Liver (tissue), 3 donors: ENCODE data around the gene HDLBP.

Source experiments
- CTCF ChIP-seq: fragments of 150-350 bp; IDR thresholded peaks from 2 replicates; pipeline ENCODE4 v1.5.1; 2017; ENCODE audit warnings: improper control_type of control experiment, low read depth, low read length; ENCODE audit not compliant: missing input control
- EGR1 ChIP-seq, 2 donors: IDR thresholded peaks; 2 replicates each; pipeline ENCODE4 v1.6.1; 2016 to 2018; ENCODE audit warnings: antibody characterized with exemption in 2 of 2, low read depth in 2 of 2
- RAD21 ChIP-seq, 2 donors: IDR thresholded peaks; 2 replicates each; pipeline ENCODE4 v1.6.1; 2016; ENCODE audit warnings: antibody characterized with exemption in 2 of 2, mild to moderate bottlenecking in 2 of 2
- YY1 ChIP-seq: IDR thresholded peaks from 2 replicates; pipeline ENCODE4 v1.6.1; 2016; ENCODE audit warnings: antibody characterized with exemption, mild to moderate bottlenecking
- TF ChIP-seq, protein P1 (sequence below): IDR thresholded peaks from 2 replicates; pipeline ENCODE4 v1.6.1; 2016; ENCODE audit warnings: antibody characterized with exemption
- TF ChIP-seq, protein P2 (sequence below): IDR thresholded peaks from 2 replicates; pipeline ENCODE4 v1.6.1; 2016; ENCODE audit warnings: antibody characterized with exemption
- donor health status: healthy.
- donor health status: healthy.

GRCh38 chr2:241357531-241357930, 42.1 kb upstream of the HDLBP start:
- TF ChIP-seq CTCF, result no peak
- TF ChIP-seq, protein P1, sequence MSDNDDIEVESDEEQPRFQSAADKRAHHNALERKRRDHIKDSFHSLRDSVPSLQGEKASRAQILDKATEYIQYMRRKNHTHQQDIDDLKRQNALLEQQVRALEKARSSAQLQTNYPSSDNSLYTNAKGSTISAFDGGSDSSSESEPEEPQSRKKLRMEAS, result no peak
- no peak for TF ChIP-seq RAD21 (IDR thresholded peaks at IDR 0.05)
- no peak for TF ChIP-seq EGR1 (IDR thresholded peaks at IDR 0.05; ENCODE audit: low read depth in 2 of 2)
- TF ChIP-seq, protein P2, sequence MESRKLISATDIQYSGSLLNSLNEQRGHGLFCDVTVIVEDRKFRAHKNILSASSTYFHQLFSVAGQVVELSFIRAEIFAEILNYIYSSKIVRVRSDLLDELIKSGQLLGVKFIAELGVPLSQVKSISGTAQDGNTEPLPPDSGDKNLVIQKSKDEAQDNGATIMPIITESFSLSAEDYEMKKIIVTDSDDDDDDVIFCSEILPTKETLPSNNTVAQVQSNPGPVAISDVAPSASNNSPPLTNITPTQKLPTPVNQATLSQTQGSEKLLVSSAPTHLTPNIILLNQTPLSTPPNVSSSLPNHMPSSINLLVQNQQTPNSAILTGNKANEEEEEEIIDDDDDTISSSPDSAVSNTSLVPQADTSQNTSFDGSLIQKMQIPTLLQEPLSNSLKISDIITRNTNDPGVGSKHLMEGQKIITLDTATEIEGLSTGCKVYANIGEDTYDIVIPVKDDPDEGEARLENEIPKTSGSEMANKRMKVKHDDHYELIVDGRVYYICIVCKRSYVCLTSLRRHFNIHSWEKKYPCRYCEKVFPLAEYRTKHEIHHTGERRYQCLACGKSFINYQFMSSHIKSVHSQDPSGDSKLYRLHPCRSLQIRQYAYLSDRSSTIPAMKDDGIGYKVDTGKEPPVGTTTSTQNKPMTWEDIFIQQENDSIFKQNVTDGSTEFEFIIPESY, result no peak
- TF ChIP-seq YY1, result no peak
